NCI-H774 (cell line): Measurements from ENCODE around the gene FAM20C.
"Not testable (repeated sequence)": the region's sequence is repeated elsewhere in the genome, so short reads cannot be mapped to it uniquely, and the experiment has no call there.

Source experiments
- DNase-seq: peaks from one replicate; lab custom pipeline; 2025; lab: John Stamatoyannopoulos, UW

Gene FAM20C

DNA sequence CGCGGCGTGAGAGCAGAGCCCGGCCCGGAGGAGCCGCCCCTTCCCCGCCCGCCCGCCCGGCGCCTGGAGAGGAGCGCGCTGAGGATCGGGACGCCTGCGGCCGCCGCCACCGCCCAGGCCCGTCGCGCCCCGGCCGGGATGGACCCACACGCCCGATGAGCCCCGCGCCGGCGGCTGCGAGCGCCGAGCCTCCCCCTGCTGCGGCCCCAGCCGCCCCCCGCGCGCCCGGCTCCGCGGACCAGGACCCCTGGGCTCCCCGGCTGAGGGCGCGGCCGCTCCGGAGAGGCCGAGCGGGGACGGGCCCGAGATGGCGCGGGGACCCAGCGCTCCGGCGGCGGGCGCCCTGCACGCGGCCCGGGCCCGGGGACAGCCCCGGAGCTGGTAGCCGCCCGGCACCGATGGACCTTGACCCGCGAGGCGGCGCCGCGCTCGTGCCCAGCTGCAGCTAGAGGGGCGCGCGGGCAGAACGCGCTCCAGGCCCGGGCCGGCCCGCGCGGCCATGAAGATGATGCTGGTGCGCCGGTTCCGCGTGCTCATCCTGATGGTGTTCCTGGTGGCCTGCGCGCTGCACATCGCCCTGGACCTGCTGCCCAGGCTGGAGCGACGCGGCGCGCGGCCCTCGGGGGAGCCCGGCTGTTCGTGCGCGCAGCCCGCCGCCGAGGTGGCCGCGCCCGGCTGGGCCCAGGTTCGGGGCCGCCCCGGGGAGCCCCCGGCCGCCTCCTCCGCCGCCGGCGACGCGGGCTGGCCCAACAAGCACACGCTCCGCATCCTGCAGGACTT, 520 bp downstream of the FAM20C start:
- DNase-seq = no peak

DNA sequence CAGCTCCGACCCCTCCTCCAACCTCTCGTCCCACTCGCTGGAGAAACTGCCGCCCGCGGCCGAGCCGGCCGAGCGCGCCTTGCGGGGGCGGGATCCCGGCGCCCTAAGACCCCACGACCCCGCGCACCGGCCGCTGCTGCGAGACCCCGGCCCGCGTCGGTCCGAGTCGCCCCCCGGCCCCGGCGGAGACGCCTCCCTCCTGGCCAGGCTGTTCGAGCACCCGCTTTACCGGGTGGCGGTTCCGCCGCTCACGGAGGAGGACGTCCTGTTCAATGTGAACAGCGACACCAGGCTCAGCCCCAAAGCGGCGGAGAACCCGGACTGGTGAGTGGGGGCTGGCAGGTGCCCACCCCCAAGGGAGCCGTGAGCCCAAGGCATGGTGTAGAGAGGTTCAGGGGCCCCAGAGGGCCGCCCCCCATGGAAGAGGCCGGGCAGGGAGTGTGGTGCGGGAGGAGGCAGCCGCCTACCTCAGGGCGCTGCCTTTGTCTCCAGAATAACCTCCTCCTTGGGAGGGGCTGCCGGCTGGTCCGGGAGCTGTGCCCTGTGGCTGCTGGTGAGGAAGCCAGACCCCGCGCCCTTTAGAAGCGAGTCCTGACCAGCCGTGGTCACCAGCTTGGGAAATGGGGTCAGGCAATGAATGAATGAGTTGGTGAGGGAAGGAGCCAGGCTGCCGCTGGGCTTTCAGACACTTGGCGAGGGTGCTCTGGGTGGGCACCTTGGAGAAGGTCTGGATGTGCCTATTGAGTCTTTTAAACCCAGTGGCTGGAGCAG, 1.3 kb downstream of the FAM20C start:
- DNase-seq = no peak

DNA sequence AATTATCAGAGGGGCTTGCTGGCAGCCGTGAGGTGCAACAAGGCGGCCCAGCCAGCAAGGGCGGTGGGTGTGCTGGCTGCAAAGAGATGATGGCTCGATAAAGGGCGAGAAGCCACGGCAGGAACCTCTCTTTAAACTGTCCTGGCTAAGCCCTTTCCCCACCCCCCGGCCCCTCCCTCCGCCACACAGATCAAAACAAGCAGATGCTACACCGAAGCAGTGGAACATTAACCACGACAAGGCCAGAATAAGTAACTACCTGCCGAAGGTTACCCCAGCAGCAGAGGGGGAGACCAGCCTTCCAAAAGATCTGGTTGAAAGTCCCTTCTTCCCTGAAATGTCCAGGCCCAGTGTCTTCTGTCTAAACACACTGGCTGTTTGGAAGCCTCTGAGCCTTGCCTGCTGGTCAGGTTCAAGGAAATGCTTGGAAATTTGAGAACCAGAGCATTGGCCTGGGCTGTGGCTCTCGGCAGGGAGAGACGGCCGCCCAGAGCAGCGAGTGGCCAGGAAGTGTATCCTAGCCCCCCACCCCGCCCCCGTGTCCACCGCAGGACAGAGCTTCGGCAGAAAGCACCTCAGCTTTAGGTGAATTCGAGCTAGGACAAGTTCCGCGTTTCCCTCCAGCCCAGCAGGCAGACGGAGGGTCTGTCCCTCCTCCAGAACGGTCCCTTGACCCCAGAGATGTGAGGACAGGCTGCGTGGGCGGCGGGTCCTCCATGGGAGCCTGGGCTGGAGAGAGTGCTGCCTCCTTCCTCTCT, 2.1 kb downstream of the FAM20C start:
- DNase-seq = no peak

DNA sequence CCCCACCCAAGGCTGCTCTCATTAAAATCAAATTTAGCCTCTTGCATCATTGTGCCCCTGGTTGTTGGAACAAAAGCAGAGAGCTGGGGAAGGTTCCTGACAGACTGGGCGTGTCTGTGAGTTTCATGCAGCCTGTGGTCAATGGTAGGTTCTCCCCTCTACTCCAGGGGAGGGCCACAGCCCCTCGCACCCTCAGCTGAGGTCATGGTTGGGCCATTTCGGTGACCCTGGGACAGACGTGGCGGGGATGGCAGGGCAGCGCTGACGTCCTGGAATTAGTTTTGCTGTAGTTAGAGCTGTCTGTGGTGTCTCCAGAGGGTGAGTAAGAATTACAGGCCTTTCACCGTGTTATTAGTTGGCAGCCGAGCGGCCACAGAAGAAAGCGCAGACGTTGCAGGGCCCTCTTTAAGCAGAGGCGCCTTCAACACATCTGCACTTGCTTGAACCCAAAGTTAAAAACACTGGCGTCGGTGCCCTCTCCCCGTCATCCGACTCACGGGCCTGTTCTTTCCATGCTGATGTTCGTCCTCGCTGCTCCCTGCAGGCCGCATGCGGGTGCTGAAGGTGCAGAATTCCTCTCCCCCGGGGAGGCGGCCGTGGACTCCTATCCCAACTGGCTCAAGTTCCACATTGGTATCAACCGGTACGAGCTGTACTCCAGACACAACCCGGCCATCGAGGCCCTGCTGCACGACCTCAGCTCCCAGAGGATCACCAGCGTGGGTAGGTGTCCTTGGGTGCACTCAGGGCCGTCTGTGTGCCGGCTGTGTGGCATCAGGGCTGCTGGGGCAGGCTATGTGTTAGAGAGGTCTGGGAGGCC, 2.8 kb downstream of the FAM20C start:
- DNase-seq = no peak

DNA sequence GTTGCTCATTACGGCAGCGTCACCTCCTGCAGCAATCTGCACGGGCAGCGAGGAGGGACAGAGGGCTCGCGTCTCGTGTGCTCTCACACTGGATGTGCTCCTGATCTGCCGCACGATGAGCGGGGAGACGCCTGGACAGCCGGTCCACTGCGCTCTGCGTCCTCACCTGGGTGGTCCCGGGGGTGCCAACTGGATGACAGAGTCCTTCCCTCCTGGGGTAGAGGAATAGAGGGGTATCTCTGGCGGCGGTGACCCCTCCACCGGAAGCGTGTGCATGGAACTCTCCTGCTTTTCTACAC, 3.4 kb downstream of the FAM20C start:
- no peak for DNase-seq

DNA sequence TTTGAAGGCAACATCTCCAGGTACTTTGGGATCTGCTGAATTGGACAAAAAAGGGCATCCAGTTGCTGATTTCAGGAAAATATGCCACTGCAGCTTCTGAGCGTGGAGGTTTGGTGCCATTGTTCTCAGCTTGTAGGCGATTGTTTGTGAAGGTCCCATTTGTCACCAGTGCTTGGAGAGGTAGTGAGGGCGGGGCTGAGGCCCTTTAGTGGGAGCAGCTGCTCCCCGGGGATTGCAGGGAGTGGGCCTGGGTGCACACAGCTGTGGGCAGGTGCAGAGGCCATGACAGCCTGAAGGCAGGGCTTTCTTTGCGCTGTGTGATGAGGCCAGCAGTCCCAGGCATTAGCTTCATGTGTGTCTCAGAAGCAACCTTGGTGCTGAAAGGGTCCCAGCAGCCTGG, 3.9 kb downstream of the FAM20C start:
- no peak for DNase-seq

DNA sequence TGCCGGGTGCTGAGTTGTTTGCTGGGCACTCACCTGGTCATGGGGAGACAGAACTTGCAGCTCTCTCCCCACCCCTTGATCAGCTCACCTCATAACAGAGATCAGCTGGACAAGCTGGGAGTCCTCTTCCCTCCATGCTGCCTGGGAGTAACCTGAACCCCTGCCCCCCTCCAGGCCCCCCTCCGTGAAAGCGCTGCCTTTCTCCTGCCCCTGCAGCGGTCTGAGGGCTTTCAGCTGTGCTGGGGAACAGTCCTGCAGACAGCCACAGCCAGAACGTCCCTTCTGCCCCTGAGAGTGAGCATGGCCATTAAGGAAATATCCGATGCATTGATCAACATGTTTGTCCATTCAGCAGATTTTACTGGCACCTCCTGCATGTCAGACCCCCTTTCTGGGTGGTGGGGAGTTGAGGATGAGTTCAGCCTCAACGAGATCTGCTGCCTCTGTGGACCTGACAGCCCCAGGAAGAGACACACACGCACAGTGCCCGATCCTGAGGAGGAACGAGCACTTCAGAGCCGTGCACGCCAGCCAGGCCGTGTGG, 4.5 kb downstream of the FAM20C start:
- no peak for DNase-seq

DNA sequence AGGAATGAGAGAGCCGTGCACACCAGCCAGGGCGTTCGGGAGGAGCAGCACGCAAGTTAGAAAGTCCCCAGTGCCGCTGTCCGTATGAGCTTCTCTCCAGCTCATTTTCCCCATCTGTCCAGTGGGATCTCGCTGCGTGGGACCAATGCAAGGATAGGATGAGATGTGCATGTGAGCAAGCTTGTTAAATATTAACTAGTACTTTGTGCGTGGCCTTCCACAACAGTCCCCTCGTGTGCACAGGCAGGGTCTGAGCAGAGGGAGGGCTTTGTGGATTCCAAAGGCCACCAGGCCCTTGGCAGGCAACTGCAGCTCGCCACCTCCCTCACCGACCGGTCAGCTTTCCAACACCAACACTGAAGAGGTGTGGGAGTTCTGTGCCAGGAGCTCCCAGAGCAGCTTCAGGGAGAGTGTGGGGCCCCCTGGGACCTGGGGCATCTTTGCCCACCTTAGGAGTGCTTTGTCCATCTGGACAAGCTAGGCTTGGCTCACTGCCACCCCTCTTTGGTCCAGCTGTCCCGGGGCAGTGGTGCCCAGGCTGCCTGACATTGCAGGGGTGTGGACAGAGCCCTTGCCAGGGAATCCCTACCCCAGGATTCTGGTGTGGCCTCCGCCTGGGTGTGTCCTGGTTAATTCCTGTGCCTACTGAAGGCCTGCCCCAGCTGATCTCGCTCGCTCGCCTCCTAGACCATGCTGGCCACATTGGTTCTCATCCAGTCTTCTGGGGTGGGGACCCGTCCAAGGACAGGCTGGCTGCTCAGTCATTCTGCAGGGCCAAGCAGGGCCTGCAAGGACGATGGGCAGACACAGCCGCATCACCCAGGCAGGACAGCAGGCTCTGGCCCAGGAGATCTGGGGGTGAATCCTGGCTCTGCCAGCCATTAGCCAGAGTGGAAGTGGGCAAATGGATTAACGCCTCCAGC, 5.3 kb downstream of the FAM20C start:
- no peak for DNase-seq

DNA sequence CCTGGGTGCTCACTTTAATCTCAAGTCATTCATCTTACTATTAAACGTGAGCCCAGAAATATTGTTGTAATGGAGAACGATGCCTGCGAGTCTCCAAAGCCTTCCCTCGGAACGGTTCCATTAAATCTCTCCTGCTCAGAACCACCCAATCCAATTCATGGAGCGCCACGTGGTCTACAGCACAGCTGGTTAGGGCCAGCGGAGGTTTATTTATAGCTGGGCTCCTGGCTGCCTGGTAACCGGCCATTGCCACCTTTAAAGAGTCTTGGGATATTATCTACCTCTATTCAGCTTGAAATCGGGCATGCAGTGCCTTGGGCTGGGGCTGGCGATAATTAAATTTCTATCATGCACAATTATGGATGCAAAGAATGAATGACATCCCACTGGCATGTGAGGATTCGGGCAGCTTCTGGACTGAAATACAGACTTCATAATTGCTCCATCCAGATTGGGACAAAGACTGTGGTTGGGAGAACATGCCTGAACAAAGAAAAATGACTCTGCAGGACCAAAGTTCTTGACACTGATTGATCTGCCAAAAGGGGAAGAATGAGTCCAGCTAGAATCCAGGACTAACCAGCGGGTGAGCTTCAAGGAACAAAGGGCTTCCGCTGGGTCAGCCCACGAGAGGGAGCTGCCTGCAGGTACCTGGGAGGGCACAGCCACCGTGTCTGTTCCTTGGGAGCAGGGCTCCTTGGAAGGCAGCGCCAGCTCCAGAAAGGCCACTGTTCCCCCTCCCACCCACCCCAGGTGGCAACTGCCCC, 7.3 kb downstream of the FAM20C start:
- no peak for DNase-seq

DNA sequence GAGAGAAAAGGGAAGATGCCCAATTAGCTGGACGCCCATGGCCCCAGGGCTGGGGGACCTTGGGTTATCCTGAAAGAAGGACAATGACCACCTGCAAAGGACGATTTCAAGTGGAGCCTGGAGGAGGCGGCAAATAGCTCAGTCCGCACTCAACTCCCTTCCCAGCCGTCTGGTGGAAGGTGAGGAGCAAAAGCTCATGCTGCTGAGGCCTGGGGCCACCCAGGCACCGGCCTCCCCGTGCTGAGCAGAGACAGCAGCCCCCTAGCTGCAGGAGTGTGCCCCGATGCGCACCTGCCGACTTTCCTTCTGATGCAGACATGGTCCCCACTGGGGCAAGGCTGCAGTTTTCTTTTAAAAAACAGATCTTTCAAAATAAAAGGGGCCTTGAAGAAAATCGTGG, 7.9 kb downstream of the FAM20C start:
- DNase-seq = no peak

DNA sequence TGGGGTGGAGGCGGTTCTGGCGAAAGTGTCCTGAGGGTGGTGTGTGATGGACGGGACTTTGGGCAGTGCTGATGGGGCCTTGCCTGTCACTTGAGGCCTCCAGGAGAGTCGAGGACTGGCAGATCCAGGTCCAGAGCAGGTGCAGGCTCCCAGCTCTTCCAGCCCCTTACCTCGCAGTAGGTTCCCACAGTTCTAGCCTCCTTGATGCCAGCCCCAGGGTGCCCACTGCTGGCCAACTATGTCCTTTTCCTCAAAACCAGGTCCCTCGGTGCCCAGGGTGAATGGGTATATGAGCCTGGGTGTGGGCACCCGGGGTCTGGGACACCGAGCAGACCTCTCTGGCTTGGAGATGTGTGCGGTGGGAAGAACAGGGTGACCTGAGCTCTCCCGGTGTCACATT, 8.3 kb downstream of the FAM20C start:
- DNase-seq = no peak

DNA sequence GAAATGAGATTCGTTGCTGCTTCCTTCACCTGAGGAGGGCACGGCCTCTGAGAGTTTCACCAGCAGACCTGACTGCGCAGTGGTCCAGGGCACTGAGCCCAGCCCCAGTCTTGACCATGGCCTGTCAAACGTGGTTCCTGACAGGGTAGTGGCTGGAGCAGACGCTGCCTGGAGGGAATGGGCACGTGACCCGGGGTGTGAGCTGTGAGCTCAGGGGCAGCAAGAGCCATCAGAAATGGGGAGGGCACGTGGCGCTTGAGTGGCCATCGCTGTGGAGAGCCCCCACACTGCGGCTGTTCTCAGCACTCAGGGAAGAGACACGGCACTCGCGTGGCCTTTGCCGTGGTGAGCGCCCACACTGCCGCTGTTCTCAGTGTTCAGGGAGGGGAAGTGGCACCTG, 12.0 kb downstream of the FAM20C start:
- DNase-seq = no peak

DNA sequence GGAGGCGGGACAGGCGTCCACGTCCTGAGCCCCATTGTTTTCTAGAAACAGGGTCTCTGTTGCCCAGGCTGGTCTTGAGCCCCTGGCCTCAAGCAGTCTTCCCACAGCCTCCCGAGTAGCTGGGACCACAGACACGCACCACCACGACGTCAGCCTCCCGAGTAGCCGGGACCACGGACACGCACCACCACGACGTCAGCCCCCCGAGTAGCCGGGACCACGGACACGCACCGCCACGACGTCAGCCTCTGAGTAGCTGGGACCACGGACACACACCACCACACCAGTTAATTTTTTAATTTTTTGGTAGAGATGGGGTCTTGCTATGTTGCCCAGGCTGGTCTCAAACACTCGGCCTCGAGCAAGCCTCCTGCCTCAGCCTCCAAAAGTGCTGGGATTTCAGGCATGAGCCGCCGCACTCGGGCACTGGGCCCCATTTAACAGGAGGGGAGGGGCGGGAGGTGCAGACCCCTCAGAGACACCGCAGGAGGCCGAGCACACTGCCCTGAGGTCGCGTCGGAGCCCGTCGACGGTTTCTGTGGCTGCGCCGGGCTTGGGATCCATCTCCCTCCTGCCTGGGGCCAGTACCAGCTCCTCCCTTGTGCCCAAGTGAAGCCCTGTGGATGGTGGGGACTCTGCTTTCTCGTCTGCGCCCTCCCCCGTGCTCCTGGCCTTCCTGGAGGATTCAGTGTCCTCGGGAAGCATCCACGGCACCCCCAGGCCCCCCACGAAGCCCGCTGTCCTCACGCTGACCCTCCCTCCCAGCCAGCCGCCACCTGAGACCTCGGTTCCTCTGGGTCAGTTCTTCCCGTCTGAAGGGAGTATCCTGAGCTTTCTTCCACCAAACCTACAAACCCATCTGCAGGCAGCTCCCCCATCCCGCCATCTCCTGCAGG, 13.0 kb downstream of the FAM20C start:
- no peak for DNase-seq

DNA sequence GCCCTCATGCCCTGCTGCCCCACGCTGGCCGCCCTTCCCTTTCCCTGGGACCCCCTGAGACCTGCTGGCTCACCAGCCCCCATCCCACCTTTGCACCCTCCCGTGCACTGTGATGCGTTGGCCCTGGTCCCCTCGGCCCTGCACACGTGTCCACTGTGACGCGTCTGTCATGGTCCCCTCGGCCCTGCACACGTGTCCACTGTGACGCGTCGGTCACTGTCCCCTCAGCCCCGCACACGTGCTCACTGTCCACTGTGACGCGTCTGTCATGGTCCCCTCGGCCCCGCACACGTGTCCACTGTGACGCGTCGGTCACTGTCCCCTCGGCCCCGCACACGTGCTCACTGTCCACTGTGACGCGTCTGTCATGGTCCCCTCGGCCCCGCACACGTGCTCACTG, 14.0 kb downstream of the FAM20C start:
- DNase-seq = not testable (repeated sequence)

DNA sequence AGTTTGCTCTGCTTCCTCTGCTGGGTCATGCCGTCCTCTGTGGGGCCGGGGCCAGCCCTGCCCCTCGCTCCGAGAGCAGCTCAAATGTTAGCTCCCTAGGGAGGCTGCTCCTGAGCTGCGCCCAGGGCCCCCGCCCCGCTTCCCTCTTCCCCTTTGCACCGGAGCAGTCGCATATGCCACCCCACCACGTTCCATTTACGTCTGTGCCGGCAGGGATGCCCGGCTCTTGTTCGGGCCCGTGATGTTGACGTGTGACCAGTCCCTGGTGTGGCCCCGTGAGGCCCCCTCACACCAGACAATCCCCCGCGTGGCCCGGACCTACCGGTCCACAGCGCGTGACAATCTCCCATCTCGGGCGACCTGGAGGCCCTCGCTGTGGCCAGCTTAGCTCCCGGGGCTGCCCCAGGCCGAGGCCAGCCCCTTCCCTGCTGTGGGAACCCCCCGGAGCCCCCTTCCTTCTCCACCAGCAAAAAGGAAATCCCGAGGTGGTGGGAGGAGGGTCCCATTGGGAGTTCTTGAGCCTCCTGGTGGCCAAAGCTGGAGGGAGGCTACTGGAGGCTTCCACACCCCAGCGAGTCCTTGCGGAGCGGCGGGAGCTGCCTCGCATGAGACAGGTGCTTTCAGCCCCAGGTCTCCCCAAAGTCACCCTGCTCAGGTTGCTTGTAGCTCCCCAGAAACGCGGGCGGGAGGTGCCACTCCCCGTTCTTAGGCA, 15.2 kb downstream of the FAM20C start:
- DNase-seq = no peak

DNA sequence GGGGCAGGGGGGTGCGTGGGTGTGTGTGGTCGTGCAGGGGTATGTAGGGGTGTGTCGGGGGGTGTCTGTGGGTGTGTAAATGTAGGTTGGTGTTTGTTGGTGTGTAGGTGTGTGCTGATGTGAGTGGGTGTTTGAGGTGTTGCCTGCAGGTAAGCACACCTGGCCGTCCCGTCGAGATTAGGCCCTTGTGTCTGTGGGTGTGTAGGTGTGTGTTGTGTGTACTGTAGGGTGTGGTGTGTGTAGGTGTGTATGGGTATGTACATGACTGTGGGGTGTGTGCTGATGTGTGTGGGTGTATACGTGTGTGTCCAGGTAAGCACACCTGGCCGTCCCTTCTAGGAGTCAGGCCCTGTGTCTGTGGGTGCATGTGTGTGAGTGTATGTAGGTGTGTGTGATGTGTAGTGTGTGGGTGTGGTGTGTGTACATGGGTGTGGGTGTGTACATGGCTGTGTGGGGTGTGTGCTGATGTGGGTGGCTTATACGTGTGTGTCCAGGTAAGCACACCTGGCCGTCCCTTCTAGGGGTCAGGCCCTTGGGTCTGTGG, 15.8 kb downstream of the FAM20C start:
- DNase-seq = no peak

DNA sequence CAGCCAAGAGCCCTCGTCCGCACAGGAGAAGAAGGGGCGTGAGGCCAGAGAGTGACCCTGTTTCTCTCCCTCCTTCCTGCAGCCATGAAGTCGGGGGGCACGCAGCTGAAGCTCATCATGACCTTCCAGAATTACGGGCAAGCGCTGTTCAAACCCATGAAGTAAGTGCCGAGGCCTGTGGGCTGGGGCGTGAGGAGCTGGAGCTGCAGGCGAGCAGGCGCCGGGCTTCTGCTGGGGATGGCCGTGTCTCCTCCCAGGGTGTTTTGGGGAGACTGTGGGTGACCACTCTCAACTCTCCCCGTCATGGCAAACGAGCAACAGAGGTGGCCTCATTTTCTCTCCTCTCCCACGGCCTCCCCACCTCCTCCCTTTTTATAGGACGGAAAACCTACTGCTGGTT, 16.4 kb downstream of the FAM20C start:
- DNase-seq = no peak

DNA sequence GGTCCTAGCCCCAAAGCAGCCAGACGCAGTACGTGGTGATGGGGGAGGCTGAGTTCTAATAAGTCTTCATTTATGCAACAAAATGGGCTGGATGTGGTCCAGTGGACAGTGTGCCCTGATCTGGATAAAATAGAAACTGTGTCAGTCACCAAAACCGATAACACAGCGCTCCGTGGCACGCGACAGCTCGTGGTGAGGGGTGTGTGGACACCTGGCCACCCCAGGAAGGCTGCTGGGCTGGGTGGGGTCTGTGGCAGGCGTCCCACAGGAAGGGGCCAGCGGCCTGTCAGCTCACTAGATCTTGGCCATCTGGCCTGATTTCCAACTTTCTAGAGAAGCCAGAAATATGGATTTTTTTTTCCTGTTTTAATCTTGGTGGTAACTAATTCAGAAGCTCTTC, 17.0 kb downstream of the FAM20C start:
- no peak for DNase-seq
